MV-4-11 (cell line): ENCODE measurements around the gene TAP2.
"Not testable (repeated sequence)": the region's sequence is repeated elsewhere in the genome, so short reads cannot be mapped to it uniquely, and the experiment has no call there.

Experiments used
- DNase-seq: peaks from one replicate; lab custom pipeline; 2025; lab: John Stamatoyannopoulos, UW

TAP2 gene

GRCh38 chr6:32838114-32838958, at the start of gene TAP2:
Gene TAP2, minus strand, starts transcription at chr6:32838739. Its CDS starts 506 bp downstream, at chr6:32838233.
- peak; percentile 92 for DNase-seq

GRCh38 chr6:32887616-32888015, 49.1 kb upstream of the TAP2 start:
- DNase-seq = no peak

- no peak for DNase-seq
Measured at GRCh38 chr6:32886681-32887383, 48.3 kb upstream of the TAP2 start.

GRCh38 chr6:32885698-32886286, 47.3 kb upstream of the TAP2 start:
- peak; percentile 78 for DNase-seq

- DNase-seq = peak; percentile 58
Measured at GRCh38 chr6:32883789-32884188, 45.2 kb upstream of the TAP2 start.

GRCh38 chr6:32882879-32883250, 44.3 kb upstream of the TAP2 start:
- DNase-seq = no peak

- not testable (repeated sequence) for DNase-seq
Measured at GRCh38 chr6:32880962-32881361, 42.4 kb upstream of the TAP2 start.

GRCh38 chr6:32879691-32880090, 41.2 kb upstream of the TAP2 start:
- DNase-seq = no peak

- DNase-seq = no peak
Measured at GRCh38 chr6:32876603-32877002, 38.1 kb upstream of the TAP2 start.

GRCh38 chr6:32873947-32874346, 35.4 kb upstream of the TAP2 start:
- not testable (repeated sequence) for DNase-seq

GRCh38 chr6:32868257-32868788, 29.8 kb upstream of the TAP2 start:
- peak; percentile 62 for DNase-seq

- no peak for DNase-seq
Measured at GRCh38 chr6:32867554-32868256, 29.2 kb upstream of the TAP2 start.

- DNase-seq = no peak
Measured at GRCh38 chr6:32867022-32867477, 28.5 kb upstream of the TAP2 start.

GRCh38 chr6:32865724-32866443, 27.3 kb upstream of the TAP2 start:
- DNase-seq = no peak

GRCh38 chr6:32862725-32863124, 24.2 kb upstream of the TAP2 start:
- no peak for DNase-seq

- no peak for DNase-seq
Measured at GRCh38 chr6:32860674-32861073, 22.1 kb upstream of the TAP2 start.

GRCh38 chr6:32858194-32858593, 19.7 kb upstream of the TAP2 start:
- DNase-seq = no peak

GRCh38 chr6:32857156-32857891, 18.8 kb upstream of the TAP2 start:
- no peak for DNase-seq

- no peak for DNase-seq
Measured at GRCh38 chr6:32855467-32856174, 17.1 kb upstream of the TAP2 start.
